GM21576 (cell line): ENCODE results near the gene SQOR.
A peak's percentile ranks its signal among the peaks of the same experiment; 100 is the strongest.

ENCODE experiments used
- ATAC-seq: cut with Tn5 transposase; IDR thresholded peaks from one replicate; pipeline ENCODE4 v1.9.1; 2021; ENCODE audit warnings: mild to moderate bottlenecking, moderate library complexity; ENCODE audit not compliant: unreplicated experiment

Gene SQOR

GRCh38 chr15:45704329-45705249, 69.8 kb downstream of the SQOR start:
- no peak for ATAC-seq

GRCh38 chr15:45705510-45706473, 71.0 kb downstream of the SQOR start:
- peak; percentile 76 for ATAC-seq

- no peak for ATAC-seq
Measured at GRCh38 chr15:45710657-45711056, 75.8 kb downstream of the SQOR start.

- ATAC-seq: no peak
Measured at GRCh38 chr15:45714590-45715488, 80.0 kb downstream of the SQOR start.

- no peak for ATAC-seq
Measured at GRCh38 chr15:45715528-45715927, 80.7 kb downstream of the SQOR start.

GRCh38 chr15:45719490-45719889, 84.7 kb downstream of the SQOR start:
- no peak for ATAC-seq

GRCh38 chr15:45720183-45720582, 85.4 kb downstream of the SQOR start:
- no peak for ATAC-seq

- ATAC-seq: no peak
Measured at GRCh38 chr15:45728641-45729040, 93.8 kb downstream of the SQOR start.

- ATAC-seq: no peak
Measured at GRCh38 chr15:45729141-45729540, 94.3 kb downstream of the SQOR start.

GRCh38 chr15:45731343-45731742, 96.5 kb downstream of the SQOR start:
- no peak for ATAC-seq

- no peak for ATAC-seq
Measured at GRCh38 chr15:45732662-45733061, 97.8 kb downstream of the SQOR start.

- ATAC-seq: no peak
Measured at GRCh38 chr15:45734260-45734711, 99.5 kb downstream of the SQOR start.
